Ovary (tissue), 3 donors: ENCODE data around the gene GLB1L.

ENCODE experiments used
- CTCF ChIP-seq, 3 donors: fragments of 450-650 bp in 2 of 3; fragments of 200-600 bp in 1 of 3; IDR thresholded peaks; one replicate each; pipeline versions ENCODE4 v1.5.1 to v1.8.0; 2016 to 2022; ENCODE audit warnings: antibody characterized with exemption in 3 of 3, mild to moderate bottlenecking in 1 of 3
- EP300 ChIP-seq: sonication (generic); formaldehyde crosslinking; IDR thresholded peaks from one replicate; pipeline ENCODE4 v1.6.1; 2017; ENCODE audit warnings: antibody characterized with exemption
- POLR2A ChIP-seq: fragments of 450-650 bp; IDR thresholded peaks from one replicate; pipeline ENCODE4 v1.6.1; 2017; ENCODE audit warnings: antibody characterized with exemption, mild to moderate bottlenecking, moderate library complexity
- donor health status: DM: no; HTN: no; CAD: no.

- TF ChIP-seq EP300: no peak
- TF ChIP-seq CTCF (IDR thresholded peaks at IDR 0.05): no peak
- no peak for TF ChIP-seq POLR2A
Measured at GRCh38 chr2:219252570-219252899, 7.3 kb upstream of the GLB1L start.
